ENCODE data around the gene PAH.

PAH gene
- total RNA-seq: 0 to 0.17 (median 0) reads per million in 3 donors

DNA sequence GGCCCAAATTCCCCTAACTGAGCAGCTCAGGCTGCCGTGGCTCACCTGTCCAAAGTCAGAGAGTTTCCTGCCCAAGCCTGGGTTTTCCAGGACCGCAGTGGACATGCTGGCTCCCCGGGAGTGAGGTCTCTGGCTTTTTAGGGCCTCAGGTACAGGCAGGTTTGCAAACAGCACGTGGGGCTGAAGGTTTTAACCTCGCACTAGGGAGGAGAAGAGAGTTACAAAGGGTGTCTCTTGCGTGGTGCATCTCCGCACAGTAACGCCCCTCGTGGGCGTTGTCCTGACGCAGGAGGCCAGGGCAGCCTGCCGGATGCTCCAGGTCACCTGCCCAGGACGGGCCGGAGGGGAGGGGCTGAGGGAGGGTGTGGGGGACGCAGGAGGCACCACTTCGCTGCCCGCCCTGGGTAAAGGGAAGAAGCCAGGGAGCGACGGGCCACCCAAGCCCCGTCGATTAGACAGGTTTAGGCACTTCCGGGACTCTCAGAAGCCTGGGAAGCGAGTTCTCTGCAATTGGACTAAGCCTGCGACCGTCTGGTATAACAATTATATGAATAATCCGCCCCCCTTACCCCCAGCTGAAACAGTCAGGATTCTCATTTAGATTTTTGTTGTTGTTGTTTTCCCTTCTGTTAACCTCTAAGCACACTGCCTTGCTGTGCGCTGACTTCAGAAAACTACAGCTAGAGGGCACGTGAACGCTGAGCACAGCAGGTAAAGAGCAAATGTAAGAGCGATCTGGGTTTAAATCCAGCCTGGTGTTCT, at the start of gene PAH:
Gene PAH, minus strand, starts transcription at position 219 of the 762 bp plus-strand sequence. Its CDS starts 114 bp downstream, at position 105.
- DNase-seq: peak in 1 of 3 donors; percentile 1
- peaks cover 5% of the 10 kb centered on the region for H3K4me1 ChIP-seq (ENCODE audit: control insufficient read depth, insufficient read depth, low read length, poor library complexity, severe bottlenecking)
- H3K4me3 ChIP-seq (ENCODE audit: insufficient read depth, low read depth, low read length, poor library complexity, severe bottlenecking): peak within 1 kb of the TSS; percentile 49
- H3K27me3 ChIP-seq (replicated peaks; ENCODE audit: control insufficient read depth, insufficient read depth, low read length, poor library complexity, severe bottlenecking): no peaks in the 10 kb centered on the region
- H3K36me3 ChIP-seq (ENCODE audit: control insufficient read depth, insufficient read depth, low read length): no peaks in the 10 kb centered on the region
- no peak within 1 kb of the TSS for H3K27ac ChIP-seq (ENCODE audit: insufficient read depth, low read length, poor library complexity, severe bottlenecking)
- no peaks in the 10 kb centered on the region for H3K9me3 ChIP-seq (ENCODE audit: control insufficient read depth, low read length)

DNA sequence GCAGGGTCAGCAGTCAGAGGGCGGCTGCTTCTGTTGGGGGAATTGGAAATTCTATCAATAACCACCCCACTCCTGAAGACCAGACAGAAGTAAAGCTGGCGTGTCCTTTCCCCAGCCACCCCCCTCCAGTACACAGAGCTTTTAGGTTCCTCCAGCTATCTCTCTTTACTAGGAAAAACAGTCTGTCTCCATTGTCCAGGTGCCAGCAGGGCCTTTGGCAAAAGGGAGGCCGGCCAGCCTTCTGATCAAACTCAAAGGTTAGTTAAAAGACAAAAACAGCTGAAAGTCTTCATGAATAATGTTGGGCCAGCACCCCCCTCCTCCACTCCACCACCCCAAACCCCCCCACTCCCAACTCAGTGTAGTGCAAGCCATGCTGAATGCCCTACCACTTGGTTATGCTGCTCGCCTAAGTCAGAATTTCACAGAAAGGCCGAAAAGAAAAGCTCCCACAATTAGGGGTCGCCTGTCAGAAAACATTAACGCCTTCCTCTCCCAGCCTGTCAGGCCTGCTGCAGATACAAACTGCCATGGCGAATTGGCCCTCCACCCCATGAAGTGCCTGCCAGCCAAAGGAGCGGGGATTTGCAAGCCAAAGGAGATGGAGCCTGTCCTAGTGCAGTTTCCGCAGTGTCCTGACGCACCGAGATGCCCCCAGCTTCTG, 49.3 kb upstream of the PAH start:
- Histone ChIP-seq H3K9me3 (ENCODE audit: control insufficient read depth, low read length) (no peaks in the 10 kb centered on the region), H3K36me3 (ENCODE audit: control insufficient read depth, insufficient read depth, low read length) (no peaks in the 10 kb centered on the region), H3K4me1 (ENCODE audit: control insufficient read depth, insufficient read depth, low read length, poor library complexity, severe bottlenecking) (no peaks in the 10 kb centered on the region), H3K4me3 (ENCODE audit: insufficient read depth, low read depth, low read length, poor library complexity, severe bottlenecking) (no peak overlapping the region), H3K27ac (ENCODE audit: insufficient read depth, low read length, poor library complexity, severe bottlenecking) (no peak overlapping the region), H3K27me3 (replicated peaks; ENCODE audit: control insufficient read depth, insufficient read depth, low read length, poor library complexity, severe bottlenecking) (peaks cover 11% of the 10 kb centered on the region)
- DNase-seq: no peak

DNA sequence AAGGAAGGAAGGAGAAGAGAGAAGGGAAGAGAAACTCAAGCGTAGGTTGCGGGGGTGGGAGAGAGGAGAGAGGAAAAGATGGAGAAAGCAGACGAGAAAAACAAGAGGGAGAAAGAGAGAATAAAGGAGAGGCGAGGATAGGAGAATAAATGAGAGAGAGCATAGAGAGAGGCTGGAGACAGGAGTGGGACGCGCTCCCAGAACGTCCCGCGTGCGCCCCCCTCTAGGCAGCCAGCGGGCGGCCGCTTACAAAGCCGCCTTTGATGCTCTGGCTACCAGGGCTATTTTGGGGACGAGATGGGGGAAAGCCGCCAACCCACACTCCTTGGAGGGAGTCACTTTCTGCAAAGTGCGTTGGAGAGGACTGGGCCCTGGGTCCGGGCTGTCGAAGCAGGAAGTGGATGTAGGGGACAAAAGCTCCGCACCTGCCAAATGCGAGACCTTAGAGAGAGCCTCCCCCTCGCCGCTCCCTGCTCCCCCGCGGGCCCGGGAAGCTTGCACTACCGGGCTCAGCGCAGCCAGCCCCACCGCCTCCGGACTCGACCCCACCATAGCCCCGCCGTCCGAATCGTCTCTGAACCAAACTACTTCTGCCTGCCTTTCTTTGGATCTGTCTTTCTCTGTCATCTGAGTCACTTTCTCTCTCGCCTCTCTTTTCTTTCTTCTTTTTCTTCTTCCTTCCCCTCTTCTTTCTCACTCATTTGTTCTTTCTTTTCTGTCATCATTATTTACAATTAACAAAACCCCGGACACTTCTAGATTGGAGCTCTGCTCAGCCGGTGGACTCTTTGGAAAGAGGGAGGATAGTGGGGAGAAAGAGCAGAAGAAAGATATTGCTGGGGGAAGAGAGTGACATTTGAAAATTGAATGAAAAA, 48.5 kb upstream of the PAH start:
- H3K36me3 ChIP-seq (ENCODE audit: control insufficient read depth, insufficient read depth, low read length): no peaks in the 10 kb centered on the region
- DNase-seq: no peak
- H3K4me1 ChIP-seq (ENCODE audit: control insufficient read depth, insufficient read depth, low read length, poor library complexity, severe bottlenecking): no peaks in the 10 kb centered on the region
- H3K27ac ChIP-seq (ENCODE audit: insufficient read depth, low read length, poor library complexity, severe bottlenecking): no peak overlapping the region
- H3K9me3 ChIP-seq (ENCODE audit: control insufficient read depth, low read length): no peaks in the 10 kb centered on the region
- no peak overlapping the region for H3K4me3 ChIP-seq (ENCODE audit: insufficient read depth, low read depth, low read length, poor library complexity, severe bottlenecking)
- H3K27me3 ChIP-seq (replicated peaks; ENCODE audit: control insufficient read depth, insufficient read depth, low read length, poor library complexity, severe bottlenecking): peaks cover 13% of the 10 kb centered on the region

DNA sequence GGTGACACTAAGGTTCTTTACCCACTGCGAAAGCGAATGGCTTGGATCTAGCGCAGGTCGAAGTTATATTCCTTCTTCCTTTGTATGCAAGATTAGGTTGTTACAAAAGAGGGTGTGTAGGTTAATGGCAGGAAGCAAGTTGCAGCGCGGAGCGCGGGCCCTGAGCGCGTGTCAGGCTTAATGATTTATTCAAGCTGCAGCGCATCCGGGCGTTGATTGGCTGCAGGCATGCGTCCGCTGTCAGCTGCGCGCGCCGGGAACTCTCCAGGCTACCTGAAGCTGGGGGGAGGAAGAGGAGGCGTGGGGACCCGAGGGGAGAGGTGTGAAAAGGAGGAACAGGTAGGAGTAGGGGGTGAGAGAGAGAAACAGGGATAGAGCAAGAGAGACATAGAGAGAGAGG, 47.8 kb upstream of the PAH start:
- peaks cover 13% of the 10 kb centered on the region for H3K27me3 ChIP-seq (replicated peaks; ENCODE audit: control insufficient read depth, insufficient read depth, low read length, poor library complexity, severe bottlenecking)
- no peaks in the 10 kb centered on the region for H3K4me1 ChIP-seq (ENCODE audit: control insufficient read depth, insufficient read depth, low read length, poor library complexity, severe bottlenecking)
- no peak overlapping the region for H3K27ac ChIP-seq (ENCODE audit: insufficient read depth, low read length, poor library complexity, severe bottlenecking)
- DNase-seq: no peak
- no peak overlapping the region for H3K4me3 ChIP-seq (ENCODE audit: insufficient read depth, low read depth, low read length, poor library complexity, severe bottlenecking)
- no peaks in the 10 kb centered on the region for H3K36me3 ChIP-seq (ENCODE audit: control insufficient read depth, insufficient read depth, low read length)
- no peaks in the 10 kb centered on the region for H3K9me3 ChIP-seq (ENCODE audit: control insufficient read depth, low read length)

DNA sequence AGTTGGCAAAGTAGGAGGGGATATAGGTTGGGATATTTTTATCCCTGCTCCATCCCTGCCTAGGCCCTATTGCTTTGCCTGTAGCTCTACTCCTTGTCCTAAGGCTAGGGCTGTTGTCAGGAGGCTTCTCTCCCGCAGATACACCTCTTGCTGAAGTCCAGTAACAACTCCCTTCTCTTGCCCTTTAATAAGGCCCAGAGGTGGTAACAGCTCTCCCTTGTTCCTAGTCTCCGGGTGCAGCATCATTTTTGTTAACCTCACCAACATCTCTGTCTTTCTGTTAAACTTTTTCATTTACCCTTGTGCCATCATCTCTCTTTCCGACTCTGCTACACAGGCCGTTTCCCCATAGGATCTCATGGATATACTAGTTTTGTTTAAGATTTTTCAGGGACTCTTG, 46.8 kb upstream of the PAH start:
- Histone ChIP-seq H3K27ac (ENCODE audit: insufficient read depth, low read length, poor library complexity, severe bottlenecking) (no peak overlapping the region), H3K27me3 (replicated peaks; ENCODE audit: control insufficient read depth, insufficient read depth, low read length, poor library complexity, severe bottlenecking) (peaks cover 13% of the 10 kb centered on the region), H3K9me3 (ENCODE audit: control insufficient read depth, low read length) (no peaks in the 10 kb centered on the region), H3K4me1 (ENCODE audit: control insufficient read depth, insufficient read depth, low read length, poor library complexity, severe bottlenecking) (no peaks in the 10 kb centered on the region), H3K36me3 (ENCODE audit: control insufficient read depth, insufficient read depth, low read length) (no peaks in the 10 kb centered on the region), H3K4me3 (ENCODE audit: insufficient read depth, low read depth, low read length, poor library complexity, severe bottlenecking) (no peak overlapping the region)
- DNase-seq: no peak

DNA sequence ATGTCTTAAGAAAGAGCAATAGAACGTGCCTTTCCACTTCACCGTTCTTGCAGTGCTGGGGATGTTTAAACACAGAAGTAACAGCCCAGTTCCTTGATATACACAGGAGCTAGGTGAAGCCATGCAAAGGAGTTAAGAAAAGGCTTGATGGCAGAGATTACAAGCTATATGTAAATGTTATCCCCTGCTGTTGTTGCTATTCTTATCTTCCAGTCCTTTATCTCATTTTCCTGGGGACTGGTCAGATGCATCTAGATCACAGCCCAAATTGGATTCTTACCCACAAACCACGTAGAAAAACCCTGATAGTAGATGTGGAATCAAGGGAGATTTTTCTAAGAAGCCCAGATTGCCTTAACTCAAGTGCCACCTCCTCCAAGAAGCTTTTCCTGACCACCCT, 45.9 kb upstream of the PAH start:
- Histone ChIP-seq H3K4me3 (ENCODE audit: insufficient read depth, low read depth, low read length, poor library complexity, severe bottlenecking) (no peak overlapping the region), H3K27me3 (replicated peaks; ENCODE audit: control insufficient read depth, insufficient read depth, low read length, poor library complexity, severe bottlenecking) (peaks cover 21% of the 10 kb centered on the region), H3K27ac (ENCODE audit: insufficient read depth, low read length, poor library complexity, severe bottlenecking) (no peak overlapping the region), H3K9me3 (ENCODE audit: control insufficient read depth, low read length) (no peaks in the 10 kb centered on the region), H3K36me3 (ENCODE audit: control insufficient read depth, insufficient read depth, low read length) (no peaks in the 10 kb centered on the region), H3K4me1 (ENCODE audit: control insufficient read depth, insufficient read depth, low read length, poor library complexity, severe bottlenecking) (no peaks in the 10 kb centered on the region)
- no peak for DNase-seq

DNA sequence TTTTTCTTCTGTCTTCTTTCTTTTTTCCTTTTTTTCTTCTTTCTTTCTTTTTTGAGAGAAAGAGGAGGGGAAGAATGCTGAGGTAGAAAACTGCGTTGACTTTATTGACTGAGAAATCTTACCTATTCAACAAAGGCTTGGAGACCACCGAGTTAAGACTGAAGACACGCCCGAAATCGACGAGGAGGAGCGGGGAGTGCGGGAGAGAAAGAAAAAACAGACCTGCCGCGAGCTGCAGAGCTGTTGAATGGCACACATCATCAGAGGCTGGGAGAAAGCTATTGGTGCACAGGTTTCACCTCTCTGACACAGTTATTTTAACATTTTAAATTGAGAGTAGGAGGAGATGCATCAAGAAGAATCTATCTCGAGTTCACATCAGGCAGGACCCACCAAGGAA, 45.5 kb upstream of the PAH start:
- H3K4me3 ChIP-seq (ENCODE audit: insufficient read depth, low read depth, low read length, poor library complexity, severe bottlenecking): no peak overlapping the region
- H3K36me3 ChIP-seq (ENCODE audit: control insufficient read depth, insufficient read depth, low read length): no peaks in the 10 kb centered on the region
- H3K27me3 ChIP-seq (replicated peaks; ENCODE audit: control insufficient read depth, insufficient read depth, low read length, poor library complexity, severe bottlenecking): peaks cover 21% of the 10 kb centered on the region
- no peaks in the 10 kb centered on the region for H3K4me1 ChIP-seq (ENCODE audit: control insufficient read depth, insufficient read depth, low read length, poor library complexity, severe bottlenecking)
- DNase-seq: no peak
- H3K9me3 ChIP-seq (ENCODE audit: control insufficient read depth, low read length): no peaks in the 10 kb centered on the region
- H3K27ac ChIP-seq (ENCODE audit: insufficient read depth, low read length, poor library complexity, severe bottlenecking): no peak overlapping the region

DNA sequence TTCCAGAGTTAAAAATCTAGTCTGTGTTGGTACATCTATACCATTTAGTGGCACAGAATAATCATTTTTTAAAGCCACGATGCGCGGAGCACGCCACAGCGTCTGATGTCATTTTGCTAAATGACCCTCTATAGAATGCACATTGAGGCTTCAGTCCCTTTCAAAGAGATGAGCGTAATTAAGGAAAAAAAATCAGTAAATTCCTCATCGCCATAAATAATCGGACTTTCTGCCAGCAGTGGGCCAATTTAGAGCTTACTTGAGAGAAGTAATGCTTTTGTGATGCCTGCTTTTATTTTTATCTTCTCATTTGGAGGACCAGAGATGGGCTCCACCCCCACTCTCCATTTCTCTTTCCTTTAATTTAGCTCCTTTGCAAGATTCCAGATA, 44.4 kb upstream of the PAH start:
- DNase-seq: no peak
- Histone ChIP-seq H3K4me1 (ENCODE audit: control insufficient read depth, insufficient read depth, low read length, poor library complexity, severe bottlenecking) (no peaks in the 10 kb centered on the region), H3K9me3 (ENCODE audit: control insufficient read depth, low read length) (no peaks in the 10 kb centered on the region), H3K4me3 (ENCODE audit: insufficient read depth, low read depth, low read length, poor library complexity, severe bottlenecking) (no peak overlapping the region), H3K36me3 (ENCODE audit: control insufficient read depth, insufficient read depth, low read length) (no peaks in the 10 kb centered on the region), H3K27me3 (replicated peaks; ENCODE audit: control insufficient read depth, insufficient read depth, low read length, poor library complexity, severe bottlenecking) (peaks cover 25% of the 10 kb centered on the region), H3K27ac (ENCODE audit: insufficient read depth, low read length, poor library complexity, severe bottlenecking) (no peak overlapping the region)

DNA sequence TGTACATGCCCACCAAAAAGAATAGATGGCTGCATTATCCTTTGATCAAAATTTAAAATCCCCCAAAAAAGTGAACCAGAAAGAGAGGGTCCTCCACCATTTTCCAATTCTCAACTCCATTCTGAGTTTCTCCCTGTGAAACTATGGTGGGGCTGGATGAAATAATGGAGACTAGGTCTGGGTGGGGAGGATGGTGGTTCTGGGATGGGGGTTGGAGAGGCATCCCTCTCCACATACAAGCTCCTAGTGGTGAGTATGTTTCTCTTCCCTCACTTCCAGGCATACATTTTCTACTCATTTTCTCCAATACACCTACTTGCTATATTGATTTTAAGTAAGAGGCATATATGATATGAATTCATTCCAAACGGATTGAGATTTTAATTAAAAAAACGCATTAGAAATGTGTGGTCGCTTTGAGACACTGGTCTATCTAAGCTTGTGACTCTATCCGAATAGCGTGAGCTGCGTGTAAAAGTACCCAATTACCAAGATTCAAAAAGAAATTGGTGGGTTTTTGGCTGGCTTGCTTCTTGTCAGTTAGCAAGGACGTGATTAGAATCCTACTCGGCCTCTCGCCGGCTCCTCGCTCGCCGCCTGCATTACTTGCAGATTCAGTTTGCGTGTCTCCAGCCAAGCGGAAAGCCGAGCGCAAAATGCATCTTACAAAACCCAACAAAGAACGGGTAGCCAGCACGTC, 43.9 kb upstream of the PAH start:
- Histone ChIP-seq H3K9me3 (ENCODE audit: control insufficient read depth, low read length) (no peaks in the 10 kb centered on the region), H3K4me3 (ENCODE audit: insufficient read depth, low read depth, low read length, poor library complexity, severe bottlenecking) (no peak overlapping the region), H3K27ac (ENCODE audit: insufficient read depth, low read length, poor library complexity, severe bottlenecking) (no peak overlapping the region), H3K4me1 (ENCODE audit: control insufficient read depth, insufficient read depth, low read length, poor library complexity, severe bottlenecking) (no peaks in the 10 kb centered on the region), H3K36me3 (ENCODE audit: control insufficient read depth, insufficient read depth, low read length) (no peaks in the 10 kb centered on the region), H3K27me3 (replicated peaks; ENCODE audit: control insufficient read depth, insufficient read depth, low read length, poor library complexity, severe bottlenecking) (peaks cover 26% of the 10 kb centered on the region)
- no peak for DNase-seq

Measured in effector memory CD4-positive, alpha-beta T cell (primary cell).